Suprapubic skin (tissue), 4 donors: ENCODE data around the gene MRPL53.

Experiments used
- CTCF ChIP-seq, 2 donors: fragments of 200-600 bp in 1 of 2; fragments of 450-650 bp in 1 of 2; sonication (generic) in 1 of 2; IDR thresholded peaks; one replicate each; pipeline ENCODE4 v1.5.1; 2016 to 2019; ENCODE audit warnings: antibody characterized with exemption in 2 of 2, mild to moderate bottlenecking in 1 of 2, moderate library complexity in 1 of 2
- EP300 ChIP-seq: sonication (generic); formaldehyde crosslinking; IDR thresholded peaks from one replicate; pipeline ENCODE4 v1.6.1; 2017; ENCODE audit warnings: antibody characterized with exemption
- POLR2A ChIP-seq, 2 donors: fragments of 450-650 bp; IDR thresholded peaks; one replicate each; pipeline ENCODE4 v1.6.1; 2017; ENCODE audit warnings: antibody characterized with exemption in 2 of 2, mild to moderate bottlenecking in 2 of 2, moderate library complexity in 2 of 2
- POLR2AphosphoS5 ChIP-seq, 3 donors: sonication (generic); formaldehyde crosslinking; IDR thresholded peaks; one replicate each; pipeline ENCODE4 v1.6.1; 2017; ENCODE audit warnings: antibody characterized with exemption in 3 of 3

- TF ChIP-seq CTCF (IDR thresholded peaks at IDR 0.05) (no peak), EP300 (no peak), POLR2AphosphoS5 (IDR thresholded peaks at IDR 0.05) (no peak), POLR2A (IDR thresholded peaks at IDR 0.05) (no peak)
These were observed 35.5 kb upstream of the MRPL53 start for GRCh38 chr2:74507926-74508520.
